Measurements from ENCODE around the gene SLC35A3.
"Not testable (repeated sequence)": the region's sequence is repeated elsewhere in the genome, so short reads cannot be mapped to it uniquely, and the experiment has no call there.

Gene SLC35A3

GRCh38 chr1:99965646-99966375 is 4.0 kb upstream of the SLC35A3 start:
- TF ChIP-seq CTCF (IDR thresholded peaks at IDR 0.05; ENCODE audit: unreplicated experiment in 3 of 3): no peak
- Mint-ChIP-seq H3K27me3 (ENCODE audit: low read depth) (no peaks in the 10 kb centered on the region), H3K36me3 (ENCODE audit: low read depth) (no peaks in the 10 kb centered on the region), H3K4me1 (peaks cover 13% of the 10 kb centered on the region), H3K4me3 (no peak overlapping the region), H3K9me3 (no peaks in the 10 kb centered on the region), H3K27ac (no peak overlapping the region)

GRCh38 chr1:99968214-99968613 is 1.6 kb upstream of the SLC35A3 start:
- Mint-ChIP-seq H3K4me3 (peak overlapping the region; percentile 99 to 100 (median 99)), H3K27me3 (ENCODE audit: low read depth) (no peaks in the 10 kb centered on the region), H3K27ac (peak overlapping the region in 2 of 3 experiments; percentile 22 to 38), H3K4me1 (peaks cover 16% of the 10 kb centered on the region), H3K9me3 (no peaks in the 10 kb centered on the region), H3K36me3 (ENCODE audit: low read depth) (no peaks in the 10 kb centered on the region)
- TF ChIP-seq CTCF (IDR thresholded peaks at IDR 0.05; ENCODE audit: unreplicated experiment in 3 of 3): no peak

GRCh38 chr1:99969260-99969728 is 502 bp upstream of the SLC35A3 start:
- Mint-ChIP-seq H3K9me3 (no peaks in the 10 kb centered on the region), H3K4me1 (peaks cover 16% of the 10 kb centered on the region), H3K36me3 (ENCODE audit: low read depth) (no peaks in the 10 kb centered on the region), H3K4me3 (peak overlapping the region; percentile 99 to 100 (median 99)), H3K27ac (peak overlapping the region; percentile 53 to 87 (median 86)), H3K27me3 (ENCODE audit: low read depth) (no peaks in the 10 kb centered on the region)
- TF ChIP-seq CTCF (IDR thresholded peaks at IDR 0.05; ENCODE audit: unreplicated experiment in 3 of 3): no peak

- no peaks in the 10 kb centered on the region for H3K9me3 Mint-ChIP-seq
- no peaks in the 10 kb centered on the region for H3K27me3 Mint-ChIP-seq (ENCODE audit: low read depth)
- peaks cover 5% of the 10 kb centered on the region for H3K36me3 Mint-ChIP-seq (ENCODE audit: low read depth)
- peak overlapping the region; percentile 99 to 100 (median 99) for H3K4me3 Mint-ChIP-seq
- no peak for TF ChIP-seq CTCF (IDR thresholded peaks at IDR 0.05; ENCODE audit: unreplicated experiment in 3 of 3)
- H3K27ac Mint-ChIP-seq: peak overlapping the region; percentile 87 to 96 (median 91)
- peaks cover 16% of the 10 kb centered on the region for H3K4me1 Mint-ChIP-seq
Measured at GRCh38 chr1:99970713-99971255, 988 bp downstream of the SLC35A3 start.

- peak overlapping the region; percentile 69 to 83 (median 79) for H3K4me3 Mint-ChIP-seq
- H3K27ac Mint-ChIP-seq; H3K36me3 Mint-ChIP-seq (ENCODE audit: low read depth); H3K27me3 Mint-ChIP-seq (ENCODE audit: low read depth); H3K9me3 Mint-ChIP-seq: not testable (repeated sequence)
- peaks cover 16% of the 10 kb centered on the region for H3K4me1 Mint-ChIP-seq
Measured at GRCh38 chr1:99972066-99972465, 2.3 kb downstream of the SLC35A3 start.

- no peak overlapping the region for H3K4me3 Mint-ChIP-seq
- peaks cover 6% of the 10 kb centered on the region for H3K4me1 Mint-ChIP-seq
- no peaks in the 10 kb centered on the region for H3K27me3 Mint-ChIP-seq (ENCODE audit: low read depth)
- no peak for TF ChIP-seq CTCF (IDR thresholded peaks at IDR 0.05; ENCODE audit: unreplicated experiment in 3 of 3)
- peaks cover 7% of the 10 kb centered on the region for H3K36me3 Mint-ChIP-seq (ENCODE audit: low read depth)
- no peak overlapping the region for H3K27ac Mint-ChIP-seq
- H3K9me3 Mint-ChIP-seq: no peaks in the 10 kb centered on the region
Measured at GRCh38 chr1:99975529-99975928, 5.7 kb downstream of the SLC35A3 start.

GRCh38 chr1:99977326-99977725 is 7.5 kb downstream of the SLC35A3 start:
- peaks cover 10% of the 10 kb centered on the region for H3K36me3 Mint-ChIP-seq (ENCODE audit: low read depth)
- H3K4me1 Mint-ChIP-seq; H3K4me3 Mint-ChIP-seq; H3K9me3 Mint-ChIP-seq; H3K27me3 Mint-ChIP-seq (ENCODE audit: low read depth); H3K27ac Mint-ChIP-seq: not testable (repeated sequence)
